ENCODE data around the gene PRKCE.

PRKCE gene

GRCh38 chr2:45950606-45951005 lies 299.1 kb downstream of the PRKCE start:
- no peak for DNase-seq

- no peak for DNase-seq
These were observed 299.7 kb downstream of the PRKCE start for GRCh38 chr2:45951025-45951727.

- DNase-seq, result no peak
These were observed 301.1 kb downstream of the PRKCE start for GRCh38 chr2:45952591-45952990.

- no peak for DNase-seq
These were observed 302.0 kb downstream of the PRKCE start for GRCh38 chr2:45953376-45954027.

GRCh38 chr2:45954233-45954850 lies 302.9 kb downstream of the PRKCE start:
- DNase-seq, result no peak

- no peak for DNase-seq
These were observed 306.2 kb downstream of the PRKCE start for GRCh38 chr2:45957533-45958227.

- DNase-seq, result no peak
These were observed 308.8 kb downstream of the PRKCE start for GRCh38 chr2:45960057-45960863.

GRCh38 chr2:45962177-45962921 lies 310.9 kb downstream of the PRKCE start:
- no peak for DNase-seq

GRCh38 chr2:45963816-45964215 lies 312.3 kb downstream of the PRKCE start:
- DNase-seq, result no peak

GRCh38 chr2:45964223-45964841 lies 312.9 kb downstream of the PRKCE start:
- DNase-seq, result no peak

- no peak for DNase-seq
These were observed 313.4 kb downstream of the PRKCE start for GRCh38 chr2:45964906-45965305.

- peak; percentile 50 for DNase-seq
These were observed 314.5 kb downstream of the PRKCE start for GRCh38 chr2:45965871-45966498.

GRCh38 chr2:45968946-45969584 lies 317.6 kb downstream of the PRKCE start:
- no peak for DNase-seq

- no peak for DNase-seq
These were observed 322.0 kb downstream of the PRKCE start for GRCh38 chr2:45973426-45973825.

- no peak for DNase-seq
These were observed 322.6 kb downstream of the PRKCE start for GRCh38 chr2:45974056-45974455.

- peak; percentile 44 for DNase-seq
These were observed 323.4 kb downstream of the PRKCE start for GRCh38 chr2:45974762-45975408.

- no peak for DNase-seq
These were observed 324.5 kb downstream of the PRKCE start for GRCh38 chr2:45975752-45976517.

GRCh38 chr2:45978302-45978859 lies 326.9 kb downstream of the PRKCE start:
- DNase-seq, result no peak

- no peak for DNase-seq
These were observed 327.6 kb downstream of the PRKCE start for GRCh38 chr2:45979065-45979464.

All from inflammatory macrophage treated with lipopolysaccharide for 4 hours (primary cell).